Retinal pigment epithelial cell (primary cell): ENCODE data around the gene ACBD4.

Experiments
- DNase-seq: peaks from one replicate; pipeline ENCODE4 v3.0.0-alpha.2; 2010; ENCODE audit warnings: low read depth
- H3K4me3 ChIP-seq: 2 replicates; pipeline ENCODE4 v1.5.1; 2011; ENCODE audit warnings: mild to moderate bottlenecking, low read length, control low read depth, moderate library complexity
- TF ChIP-seq, protein P1 (sequence below): conservative IDR thresholded peaks from 2 replicates; pipeline ENCODE4 v1.5.1; 2011; ENCODE audit warnings: low read depth, low read length, control low read depth, inconsistent platforms

The ACBD4 gene

GRCh38 chr17:45149669-45150664, 14.5 kb downstream of the ACBD4 start:
- H3K4me3 ChIP-seq, result peak overlapping the region; percentile 96
- DNase-seq, result no peak
- TF ChIP-seq, protein P1, sequence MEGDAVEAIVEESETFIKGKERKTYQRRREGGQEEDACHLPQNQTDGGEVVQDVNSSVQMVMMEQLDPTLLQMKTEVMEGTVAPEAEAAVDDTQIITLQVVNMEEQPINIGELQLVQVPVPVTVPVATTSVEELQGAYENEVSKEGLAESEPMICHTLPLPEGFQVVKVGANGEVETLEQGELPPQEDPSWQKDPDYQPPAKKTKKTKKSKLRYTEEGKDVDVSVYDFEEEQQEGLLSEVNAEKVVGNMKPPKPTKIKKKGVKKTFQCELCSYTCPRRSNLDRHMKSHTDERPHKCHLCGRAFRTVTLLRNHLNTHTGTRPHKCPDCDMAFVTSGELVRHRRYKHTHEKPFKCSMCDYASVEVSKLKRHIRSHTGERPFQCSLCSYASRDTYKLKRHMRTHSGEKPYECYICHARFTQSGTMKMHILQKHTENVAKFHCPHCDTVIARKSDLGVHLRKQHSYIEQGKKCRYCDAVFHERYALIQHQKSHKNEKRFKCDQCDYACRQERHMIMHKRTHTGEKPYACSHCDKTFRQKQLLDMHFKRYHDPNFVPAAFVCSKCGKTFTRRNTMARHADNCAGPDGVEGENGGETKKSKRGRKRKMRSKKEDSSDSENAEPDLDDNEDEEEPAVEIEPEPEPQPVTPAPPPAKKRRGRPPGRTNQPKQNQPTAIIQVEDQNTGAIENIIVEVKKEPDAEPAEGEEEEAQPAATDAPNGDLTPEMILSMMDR, result no peak

DNA sequence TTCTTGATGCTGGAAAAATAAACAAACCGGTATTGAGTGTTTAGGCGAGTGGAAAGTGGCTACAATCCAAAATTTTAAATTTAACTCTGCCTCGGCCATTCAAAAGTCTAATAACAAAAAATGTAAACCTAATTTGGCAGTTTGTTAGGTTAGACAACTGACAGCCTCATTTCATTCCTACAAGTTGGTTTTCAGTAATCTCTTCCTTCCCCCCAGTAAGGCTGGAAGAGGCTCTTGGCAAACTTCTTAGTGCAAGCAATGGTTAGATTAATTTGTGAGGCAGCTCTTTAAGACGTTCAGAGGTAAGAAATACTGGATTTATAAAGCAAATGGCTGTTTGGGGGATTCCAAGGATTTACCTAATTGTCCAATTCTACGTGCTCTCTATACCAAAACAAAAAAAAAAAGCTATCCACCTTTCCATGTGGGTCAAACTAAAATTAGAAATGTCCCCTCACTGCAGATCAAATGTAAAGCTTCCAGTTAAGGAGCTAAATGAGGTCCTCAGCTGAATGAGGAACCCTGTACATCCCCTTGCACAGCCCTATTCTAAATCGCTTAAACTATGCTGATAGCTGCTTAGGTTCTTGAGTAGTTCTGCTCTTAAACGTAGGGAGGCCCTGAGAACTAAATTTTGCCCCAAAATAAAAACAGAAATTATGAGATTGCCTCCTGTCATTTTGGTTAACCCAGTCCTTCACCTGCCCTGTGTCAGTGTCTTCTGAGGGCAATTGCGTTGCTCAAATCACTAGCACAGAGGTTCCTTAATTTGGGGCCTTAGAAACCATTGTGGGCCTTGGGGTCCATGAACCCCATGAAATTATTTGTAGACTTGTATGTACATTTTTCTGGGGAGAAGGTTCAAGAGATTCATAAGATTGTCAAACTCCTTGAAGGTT, 15.7 kb downstream of the ACBD4 start:
- H3K4me3 ChIP-seq, result peak overlapping the region; percentile 96
- TF ChIP-seq, protein P1, result no peak
- DNase-seq, result no peak

DNA sequence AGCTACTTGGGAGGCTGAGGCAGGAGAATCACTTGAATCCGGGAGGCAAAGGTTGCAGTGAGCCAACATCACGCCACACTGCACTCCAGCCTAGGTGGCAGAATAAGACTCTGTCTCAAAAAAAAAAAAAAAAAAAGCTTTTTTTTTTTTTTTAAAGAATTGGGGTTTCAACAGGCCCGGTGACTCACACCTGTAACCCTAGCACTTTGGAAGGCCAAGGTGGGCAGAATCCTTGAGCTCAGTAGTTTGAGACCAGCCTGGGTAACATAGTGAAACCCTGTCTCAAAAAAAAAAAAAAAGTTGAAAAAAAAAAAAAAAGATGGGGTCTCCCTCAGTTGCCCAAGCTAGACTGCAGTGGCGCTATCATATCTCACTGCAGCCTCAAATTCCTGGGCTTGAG, 19.5 kb downstream of the ACBD4 start:
- TF ChIP-seq, protein P1, result no peak
- no peak overlapping the region for H3K4me3 ChIP-seq
- DNase-seq, result no peak

- DNase-seq, result no peak
- TF ChIP-seq, protein P1, result no peak
- H3K4me3 ChIP-seq, result no peak overlapping the region
These were observed 20.0 kb downstream of the ACBD4 start for GRCh38 chr17:45155483-45155882.

GRCh38 chr17:45156242-45156641, 20.8 kb downstream of the ACBD4 start:
- TF ChIP-seq, protein P1, result no peak
- no peak overlapping the region for H3K4me3 ChIP-seq
- no peak for DNase-seq

- TF ChIP-seq, protein P1, result peak; percentile 23
- DNase-seq, result no peak
- H3K4me3 ChIP-seq, result peak overlapping the region; percentile 96
These were observed 25.2 kb downstream of the ACBD4 start for GRCh38 chr17:45160447-45161287.
